GM23248 (cell line): Measurements from ENCODE around the gene MYBPH. TPM values are rescaled to one million over a fixed set of nuclear protein-coding genes. Genes with fewer than 3 reads are reported as not detected.

Experiments used
- DNase-seq: peaks from one replicate; pipeline ENCODE4 v3.0.0-alpha.2; 2015
- H2AFZ ChIP-seq: fragments of 200-600 bp; sonication (generic); 2 replicates; pipeline ENCODE4 v1.6.1; 2016; ENCODE audit warnings: antibody characterized with exemption
- H3F3A ChIP-seq: fragments of 200-600 bp; sonication (generic); 2 replicates; pipeline ENCODE4 v1.6.1; 2016; ENCODE audit warnings: mild to moderate bottlenecking, antibody characterized with exemption, mixed run types; ENCODE audit not compliant: insufficient read depth
- H3K27ac ChIP-seq: fragments of 200-600 bp; sonication (generic); 2 replicates; pipeline ENCODE4 v1.5.1; 2016; ENCODE audit warnings: mild to moderate bottlenecking
- H3K27me3 ChIP-seq: fragments of 200-600 bp; sonication (generic); replicated peaks from 2 replicates; pipeline ENCODE4 v1.6.1; 2016; ENCODE audit warnings: mild to moderate bottlenecking; ENCODE audit not compliant: insufficient read depth
- H3K36me3 ChIP-seq: fragments of 200-600 bp; sonication (generic); 2 replicates; pipeline ENCODE4 v1.6.1; 2016; ENCODE audit warnings: low read depth, mild to moderate bottlenecking
- H3K4me1 ChIP-seq: fragments of 200-600 bp; sonication (generic); 2 replicates; pipeline ENCODE4 v1.6.1; 2016; ENCODE audit warnings: mild to moderate bottlenecking; ENCODE audit not compliant: insufficient read depth
- H3K4me2 ChIP-seq: fragments of 200-600 bp; sonication (generic); one replicate; pipeline ENCODE4 v1.6.1; 2016; ENCODE audit warnings: mild to moderate bottlenecking; ENCODE audit not compliant: unreplicated experiment
- H3K4me3 ChIP-seq: fragments of 200-600 bp; sonication (generic); 2 replicates; pipeline ENCODE4 v1.5.1; 2016; ENCODE audit warnings: mild to moderate bottlenecking
- H3K79me2 ChIP-seq: fragments of 200-600 bp; sonication (generic); 2 replicates; pipeline ENCODE4 v1.6.1; 2016; ENCODE audit warnings: mild to moderate bottlenecking; ENCODE audit not compliant: insufficient read depth
- H3K9ac ChIP-seq: fragments of 200-600 bp; sonication (generic); 2 replicates; pipeline ENCODE4 v1.6.1; 2016; ENCODE audit warnings: mild to moderate bottlenecking
- H3K9me2 ChIP-seq: fragments of 200-600 bp; sonication (generic); 2 replicates; pipeline ENCODE4 v1.6.1; 2016; ENCODE audit warnings: mixed run types, mild to moderate bottlenecking, moderate library complexity; ENCODE audit not compliant: insufficient read depth
- H3K9me3 ChIP-seq: fragments of 200-600 bp; sonication (generic); one replicate; pipeline ENCODE4 v1.6.1; 2017; ENCODE audit warnings: low read depth
- H4K20me1 ChIP-seq: fragments of 200-600 bp; sonication (generic); 2 replicates; pipeline ENCODE4 v1.6.0; 2016; ENCODE audit not compliant: insufficient read depth
- EZH2 ChIP-seq: fragments of 200-600 bp; sonication (generic); IDR thresholded peaks from 2 replicates; pipeline ENCODE4 v1.6.1; 2018; ENCODE audit warnings: antibody characterized with exemption, mild to moderate bottlenecking; ENCODE audit not compliant: insufficient read depth, poor library complexity, severe bottlenecking
- EZH2phosphoT487 ChIP-seq: fragments of 200-600 bp; sonication (generic); IDR thresholded peaks from 2 replicates; pipeline ENCODE4 v1.6.1; 2018; ENCODE audit warnings: antibody characterized with exemption, moderate library complexity, mild to moderate bottlenecking, low read depth; ENCODE audit not compliant: insufficient read depth
- WGBS, 2 experiments: methylation state at CpG; one replicate each; pipeline ENCODE4 v1.1.6; 2015 to 2017; ENCODE audit warnings: low lambda C conversion rate in 2 of 2, low coverage in 1 of 2; ENCODE audit errors: missing lambda C conversion rate in 2 of 2; 5-methylcytosine and 5-hydroxymethylcytosine counted together
- in situ Hi-C: fragments of 300-500 bp; cut with MboI; formaldehyde crosslinking; loops from 2 replicates; pipeline ENCODE4 v1.15.0; 2020
- polyA plus RNA-seq: library from polyadenylated mRNA; unstranded; fragments of >200 nt; fragmentation: Nextera tagmentation; extraction: Ambion mirVana; gene quantifications from 2 replicates; pipeline ENCODE4 v1.2.1, GENCODE V29; 2016
- total RNA-seq: library from RNA; depleted of rRNA; stranded (reverse); fragments of >200 nt; shearing (Covaris generic); gene quantifications from 2 replicates; pipeline ENCODE4 v1.2.3, GENCODE V29; 2014

The MYBPH gene
- total and polyA plus RNA-seq, 2 experiments from 2014 or later: 0.11 to 0.34 TPM

- Histone ChIP-seq H3F3A (no peaks in the 10 kb centered on the region), H3K4me2 (no peak overlapping the region), H3K9ac (no peak overlapping the region), H3K27ac (no peak overlapping the region), H3K9me2 (no peaks in the 10 kb centered on the region), H3K9me3 (no peaks in the 10 kb centered on the region), H3K27me3 (no peaks in the 10 kb centered on the region), H2AFZ (no peak overlapping the region), H3K4me1 (no peaks in the 10 kb centered on the region), H3K79me2 (no peaks in the 10 kb centered on the region), H3K4me3 (no peak overlapping the region), H3K36me3 (no peaks in the 10 kb centered on the region), H4K20me1 (no peaks in the 10 kb centered on the region)
- DNase-seq: no peak
- 74 to 79% methylated on average over 3 of the region's 3 CpGs for WGBS, 2 experiments
- in situ Hi-C loops: no loop called here
- TF ChIP-seq EZH2: no peak
- no peak for TF ChIP-seq EZH2phosphoT487
Observed at GRCh38 chr1:203138066-203138465, 37.6 kb downstream of the MYBPH start.

- TF ChIP-seq EZH2phosphoT487 (no peak), EZH2 (no peak)
- in situ Hi-C loops: no loop called here
- H2AFZ ChIP-seq: no peak overlapping the region
Observed at GRCh38 chr1:203137324-203137723, 38.3 kb downstream of the MYBPH start.

GRCh38 chr1:203136409-203137042 lies 39.1 kb downstream of the MYBPH start:
- Histone ChIP-seq H3K36me3 (no peaks in the 10 kb centered on the region), H3K9me2 (no peaks in the 10 kb centered on the region), H2AFZ (no peak overlapping the region), H4K20me1 (no peaks in the 10 kb centered on the region), H3K9me3 (no peaks in the 10 kb centered on the region), H3K27ac (no peak overlapping the region), H3K79me2 (no peaks in the 10 kb centered on the region), H3K4me1 (no peaks in the 10 kb centered on the region), H3K9ac (no peak overlapping the region), H3K4me2 (no peak overlapping the region), H3K4me3 (no peak overlapping the region), H3K27me3 (no peaks in the 10 kb centered on the region), H3F3A (no peaks in the 10 kb centered on the region)
- TF ChIP-seq EZH2 (no peak), EZH2phosphoT487 (no peak)
- DNase-seq: no peak
- in situ Hi-C loops: no loop called here
- 83 to 89% methylated on average over 1 of the region's 1 CpG for WGBS, 2 experiments

More at GRCh38 chr1:203137324-203137723, 38.3 kb downstream of the MYBPH start:
- no peaks in the 10 kb centered on the region for H3K4me1 ChIP-seq
- no peaks in the 10 kb centered on the region for H3K9me3 ChIP-seq
- H3K27ac ChIP-seq: no peak overlapping the region
- no peak overlapping the region for H3K4me3 ChIP-seq
- DNase-seq: no peak
- H3K79me2 ChIP-seq: no peaks in the 10 kb centered on the region
- no peaks in the 10 kb centered on the region for H3F3A ChIP-seq
- WGBS, 2 experiments: 79 to 82% methylated on average over 4 of the region's 4 CpGs
- no peaks in the 10 kb centered on the region for H3K27me3 ChIP-seq
- no peaks in the 10 kb centered on the region for H3K36me3 ChIP-seq
- H3K9ac ChIP-seq: no peak overlapping the region
- H3K9me2 ChIP-seq: no peaks in the 10 kb centered on the region
- H3K4me2 ChIP-seq: no peak overlapping the region
- H4K20me1 ChIP-seq: no peaks in the 10 kb centered on the region

- in situ Hi-C loops: no loop called here
- no peaks in the 10 kb centered on the region for H3K4me1 ChIP-seq
- H3K9ac ChIP-seq: no peak overlapping the region
- no peak overlapping the region for H3K27ac ChIP-seq
- no peak for DNase-seq
- no peaks in the 10 kb centered on the region for H3K79me2 ChIP-seq
- H4K20me1 ChIP-seq: no peaks in the 10 kb centered on the region
- H3K27me3 ChIP-seq: no peaks in the 10 kb centered on the region
- WGBS, 2 experiments: 66 to 67% methylated on average over 8 of the region's 8 CpGs
- no peak for TF ChIP-seq EZH2
- TF ChIP-seq EZH2phosphoT487: no peak
- H2AFZ ChIP-seq: no peak overlapping the region
- H3K36me3 ChIP-seq: no peaks in the 10 kb centered on the region
- no peak overlapping the region for H3K4me3 ChIP-seq
- no peaks in the 10 kb centered on the region for H3K9me3 ChIP-seq
- H3K4me2 ChIP-seq: no peak overlapping the region
- no peaks in the 10 kb centered on the region for H3F3A ChIP-seq
- H3K9me2 ChIP-seq: no peaks in the 10 kb centered on the region
Observed at GRCh38 chr1:203135636-203136305, 39.9 kb downstream of the MYBPH start.
